Measurements from ENCODE around the gene RARB.

Gene RARB

GRCh38 chr3:25556447-25556846 is 128.4 kb downstream of the RARB start:
- no peak for DNase-seq

- DNase-seq = no peak
These were observed 129.6 kb downstream of the RARB start for GRCh38 chr3:25557694-25558093.

- no peak for DNase-seq
These were observed 130.1 kb downstream of the RARB start for GRCh38 chr3:25558121-25558520.

GRCh38 chr3:25558796-25559195 is 130.7 kb downstream of the RARB start:
- DNase-seq = no peak

GRCh38 chr3:25563601-25564000 is 135.5 kb downstream of the RARB start:
- DNase-seq = no peak

- DNase-seq = no peak
These were observed 136.0 kb downstream of the RARB start for GRCh38 chr3:25564075-25564474.

GRCh38 chr3:25565807-25566206 is 137.7 kb downstream of the RARB start:
- no peak for DNase-seq

GRCh38 chr3:25566358-25566920 is 138.4 kb downstream of the RARB start:
- no peak for DNase-seq

- no peak for DNase-seq
These were observed 139.3 kb downstream of the RARB start for GRCh38 chr3:25567388-25567787.

GRCh38 chr3:25567806-25568524 is 139.9 kb downstream of the RARB start:
- no peak for DNase-seq

- DNase-seq = no peak
These were observed 140.5 kb downstream of the RARB start for GRCh38 chr3:25568525-25569078.

- no peak for DNase-seq
These were observed 143.2 kb downstream of the RARB start for GRCh38 chr3:25571285-25571684.

- no peak for DNase-seq
These were observed 144.3 kb downstream of the RARB start for GRCh38 chr3:25572336-25572735.

GRCh38 chr3:25572919-25573385 is 144.9 kb downstream of the RARB start:
- no peak for DNase-seq

- no peak for DNase-seq
These were observed 145.5 kb downstream of the RARB start for GRCh38 chr3:25573386-25574171.

GRCh38 chr3:25574172-25574765 is 146.2 kb downstream of the RARB start:
- DNase-seq = no peak

GRCh38 chr3:25575001-25575400 is 146.9 kb downstream of the RARB start:
- no peak for DNase-seq

GRCh38 chr3:25576146-25576545 is 148.1 kb downstream of the RARB start:
- no peak for DNase-seq

GRCh38 chr3:25576831-25577454 is 148.9 kb downstream of the RARB start:
- no peak for DNase-seq

GRCh38 chr3:25578059-25578458 is 150.0 kb downstream of the RARB start:
- DNase-seq = no peak

GRCh38 chr3:25580534-25580933 is 152.5 kb downstream of the RARB start:
- no peak for DNase-seq

- no peak for DNase-seq
These were observed 153.3 kb downstream of the RARB start for GRCh38 chr3:25581335-25581734.

- DNase-seq = no peak
These were observed 153.8 kb downstream of the RARB start for GRCh38 chr3:25581823-25582222.
